Measurements from ENCODE around the gene ZNF91. TPM values are rescaled to one million over a fixed set of nuclear protein-coding genes. Genes with fewer than 3 reads are reported as not detected.
"Not testable (repeated sequence)": the region's sequence is repeated elsewhere in the genome, so short reads cannot be mapped to it uniquely, and the experiment has no call there.

The ZNF91 gene
- total RNA-seq, 2 experiments from 2014 or later, result 34.7 to 39.0 TPM

- ChIA-PET POLR2A (no interaction called here), CTCF (no interaction called here)
- H3K27me3 Mint-ChIP-seq, result no peaks in the 10 kb centered on the region
- intact Hi-C loops (cut with micrococcal nuclease), result no loop called here
- H3K4me3 Mint-ChIP-seq, result no peak overlapping the region
- DNase-seq, result no peak
- peaks cover 2% of the 10 kb centered on the region for H3K4me1 Mint-ChIP-seq (ENCODE audit: low read depth)
- H3K36me3 Mint-ChIP-seq, result no peaks in the 10 kb centered on the region
- H3K27ac Mint-ChIP-seq, result no peak overlapping the region
- peaks cover 7% of the 10 kb centered on the region for H3K9me3 Mint-ChIP-seq
These were observed 82.1 kb downstream of the ZNF91 start for GRCh38 chr19:23313196-23313595.

DNA sequence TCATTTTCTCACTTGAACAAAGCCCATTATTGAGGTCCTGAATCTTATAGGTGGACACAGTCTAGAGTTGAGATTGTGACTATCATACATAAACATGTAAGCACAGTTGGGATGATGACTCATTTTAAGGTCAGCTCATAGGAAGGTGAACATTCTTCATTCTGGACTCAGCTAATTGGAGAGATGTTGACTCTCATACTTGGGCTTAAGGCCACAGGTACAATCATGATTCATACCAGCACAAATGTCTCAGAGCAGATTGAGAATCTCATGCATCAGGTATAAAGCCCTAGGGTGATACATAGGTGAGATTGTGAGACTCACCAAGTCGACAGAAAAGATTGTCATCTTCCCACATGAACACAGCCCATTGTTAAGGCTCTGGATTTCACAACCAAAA, 82.8 kb downstream of the ZNF91 start:
- no peaks in the 10 kb centered on the region for H3K27me3 Mint-ChIP-seq
- H3K4me3 Mint-ChIP-seq, result no peak overlapping the region
- H3K36me3 Mint-ChIP-seq, result no peaks in the 10 kb centered on the region
- intact Hi-C loops (cut with micrococcal nuclease), result no loop called here
- ChIA-PET POLR2A (no interaction called here), CTCF (no interaction called here)
- no peaks in the 10 kb centered on the region for H3K4me1 Mint-ChIP-seq (ENCODE audit: low read depth)
- peaks cover 3% of the 10 kb centered on the region for H3K9me3 Mint-ChIP-seq
- no peak for DNase-seq
- H3K27ac Mint-ChIP-seq, result no peak overlapping the region

DNA sequence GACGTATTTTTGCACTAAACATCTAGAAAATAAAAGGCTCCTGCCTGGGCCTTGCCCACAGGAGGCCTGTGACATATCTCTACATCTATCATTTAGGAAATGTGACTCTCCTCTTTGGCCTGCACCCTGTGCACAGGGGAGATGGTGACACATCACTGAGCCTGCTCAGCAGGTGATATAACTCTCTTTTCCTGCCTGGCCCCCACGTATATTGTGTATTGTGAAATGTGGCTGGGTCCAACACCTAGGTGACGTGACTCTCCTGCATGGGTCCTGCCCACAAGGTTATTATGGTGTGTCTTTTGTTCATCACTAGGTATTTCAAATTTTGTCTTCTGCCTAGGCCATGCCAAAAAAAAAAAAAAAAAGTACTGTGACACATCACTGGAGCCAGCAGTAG, 83.7 kb downstream of the ZNF91 start:
- H3K27me3 Mint-ChIP-seq, result no peaks in the 10 kb centered on the region
- intact Hi-C loops (cut with micrococcal nuclease), result no loop called here
- no peaks in the 10 kb centered on the region for H3K4me1 Mint-ChIP-seq (ENCODE audit: low read depth)
- POLR2A ChIA-PET, result no interaction called here
- H3K36me3 Mint-ChIP-seq, result no peaks in the 10 kb centered on the region
- H3K4me3 Mint-ChIP-seq, result no peak overlapping the region
- no peak overlapping the region for H3K27ac Mint-ChIP-seq
- CTCF ChIA-PET, result no interaction called here
- H3K9me3 Mint-ChIP-seq, result peaks cover 3% of the 10 kb centered on the region
- DNase-seq, result no peak

DNA sequence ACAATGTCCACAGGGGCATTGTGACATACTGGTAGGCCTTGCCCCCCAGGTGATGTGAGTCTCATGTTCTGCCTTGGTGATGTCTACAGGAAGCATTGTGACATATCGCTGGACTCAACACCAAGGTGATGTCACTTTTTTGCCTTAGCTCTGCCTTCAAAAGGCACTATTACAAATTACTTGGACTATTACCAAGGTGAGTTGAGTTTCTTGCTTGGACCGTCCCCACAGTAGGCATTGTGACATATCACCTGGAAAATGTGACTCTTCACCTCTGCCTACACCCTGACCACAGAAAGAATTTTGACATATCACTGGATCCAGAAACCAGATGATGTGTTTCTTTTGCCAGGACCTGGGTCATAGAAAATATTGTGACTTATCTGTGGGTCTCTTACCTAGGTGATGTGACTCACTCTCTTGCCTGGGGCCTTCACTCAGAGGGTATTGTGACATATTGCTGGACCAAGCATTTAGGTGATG, 84.5 kb downstream of the ZNF91 start:
- ChIA-PET CTCF (no interaction called here), POLR2A (no interaction called here)
- H3K27me3 Mint-ChIP-seq, result no peaks in the 10 kb centered on the region
- no peak for DNase-seq
- no peaks in the 10 kb centered on the region for H3K4me1 Mint-ChIP-seq (ENCODE audit: low read depth)
- H3K27ac Mint-ChIP-seq, result no peak overlapping the region
- intact Hi-C loops (cut with micrococcal nuclease), result no loop called here
- no peaks in the 10 kb centered on the region for H3K36me3 Mint-ChIP-seq
- no peak overlapping the region for H3K4me3 Mint-ChIP-seq
- H3K9me3 Mint-ChIP-seq, result no peaks in the 10 kb centered on the region

- Mint-ChIP-seq H3K4me1 (ENCODE audit: low read depth) (no peaks in the 10 kb centered on the region), H3K36me3 (no peaks in the 10 kb centered on the region), H3K4me3 (no peak overlapping the region), H3K27ac (no peak overlapping the region), H3K9me3 (no peaks in the 10 kb centered on the region), H3K27me3 (no peaks in the 10 kb centered on the region)
- intact Hi-C loops (cut with micrococcal nuclease), result no loop called here
- ChIA-PET CTCF (no interaction called here), POLR2A (no interaction called here)
- no peak for DNase-seq
These were observed 85.3 kb downstream of the ZNF91 start for GRCh38 chr19:23309926-23310325.

GRCh38 chr19:23305555-23305954, 89.7 kb downstream of the ZNF91 start:
- no peaks in the 10 kb centered on the region for H3K4me1 Mint-ChIP-seq (ENCODE audit: low read depth)
- H3K27me3 Mint-ChIP-seq, result peaks cover 3% of the 10 kb centered on the region
- peaks cover 2% of the 10 kb centered on the region for H3K36me3 Mint-ChIP-seq
- CTCF ChIA-PET, result no interaction called here
- no peak overlapping the region for H3K4me3 Mint-ChIP-seq
- no peak for DNase-seq
- H3K9me3 Mint-ChIP-seq, result peaks cover 18% of the 10 kb centered on the region
- H3K27ac Mint-ChIP-seq, result no peak overlapping the region
- intact Hi-C loops (cut with micrococcal nuclease), result no loop called here
- POLR2A ChIA-PET, result no interaction called here

DNA sequence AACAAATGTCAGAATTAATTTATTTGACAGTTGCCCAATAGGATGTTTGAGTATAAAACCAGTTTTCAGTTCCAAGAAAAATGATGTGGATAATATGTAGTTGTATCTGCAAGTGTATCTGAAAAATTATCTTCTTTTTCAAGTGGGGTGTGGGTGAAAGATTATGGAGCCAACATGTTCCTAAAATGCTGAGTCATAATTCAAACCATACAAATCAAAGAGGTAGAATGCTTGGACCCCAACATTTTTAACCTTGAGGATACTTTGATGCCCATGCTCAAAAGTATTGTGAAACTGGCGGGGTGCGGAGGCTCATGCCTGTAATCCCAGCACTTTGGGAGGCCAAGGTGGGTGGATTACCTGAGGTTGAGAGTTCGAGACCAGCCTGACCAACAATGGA, 91.0 kb downstream of the ZNF91 start:
- Mint-ChIP-seq H3K27me3 (peaks cover 5% of the 10 kb centered on the region), H3K27ac (no peak overlapping the region), H3K36me3 (peaks cover 9% of the 10 kb centered on the region), H3K4me3 (no peak overlapping the region), H3K9me3 (peaks cover 29% of the 10 kb centered on the region), H3K4me1 (ENCODE audit: low read depth) (no peaks in the 10 kb centered on the region)
- intact Hi-C loops (cut with micrococcal nuclease), result no loop called here
- no peak for DNase-seq
- POLR2A ChIA-PET, result no interaction called here
- CTCF ChIA-PET, result no interaction called here

GRCh38 chr19:23294141-23294540, 101.1 kb downstream of the ZNF91 start:
- H3K36me3 Mint-ChIP-seq, result no peaks in the 10 kb centered on the region
- H3K9me3 Mint-ChIP-seq, result peaks cover 3% of the 10 kb centered on the region
- intact Hi-C loops (cut with micrococcal nuclease), result no loop called here
- no peak overlapping the region for H3K4me3 Mint-ChIP-seq
- H3K27me3 Mint-ChIP-seq, result no peaks in the 10 kb centered on the region
- ChIA-PET CTCF (interaction anchor here (0.6 kb wide), 1 partner anchor 10 kb away, joined by 3 read pairs; no protein-coding TSS in a partner anchor), POLR2A (no interaction called here)
- H3K4me1 Mint-ChIP-seq (ENCODE audit: low read depth), result no peaks in the 10 kb centered on the region
- H3K27ac Mint-ChIP-seq, result no peak overlapping the region
- no peak for DNase-seq

DNA sequence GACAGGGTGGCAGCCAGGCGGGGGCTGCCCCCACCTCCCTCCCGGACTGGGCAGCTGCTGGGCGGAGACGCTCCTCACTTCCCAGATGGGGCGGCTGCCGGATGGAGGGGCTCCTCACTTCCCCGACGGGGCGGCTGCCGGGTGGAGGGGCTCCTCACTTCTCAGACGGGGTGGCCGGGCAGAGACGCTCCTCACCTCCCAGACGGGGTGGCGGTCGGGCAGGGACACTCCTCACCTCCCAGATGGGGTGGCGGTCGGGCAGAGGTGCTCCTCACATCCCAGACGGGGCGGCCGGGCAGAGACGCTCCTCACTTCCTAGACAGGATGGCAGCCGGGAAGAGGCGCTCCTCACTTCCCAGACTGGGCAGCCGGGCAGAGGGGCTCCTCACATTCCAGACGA, 105.3 kb downstream of the ZNF91 start:
- H3K4me3 Mint-ChIP-seq; H3K9me3 Mint-ChIP-seq; H3K27me3 Mint-ChIP-seq; DNase-seq; CTCF ChIA-PET; H3K36me3 Mint-ChIP-seq; H3K4me1 Mint-ChIP-seq (ENCODE audit: low read depth); H3K27ac Mint-ChIP-seq; POLR2A ChIA-PET; intact Hi-C loops (cut with micrococcal nuclease): not testable (repeated sequence)

Other genes starting within 250 kb of the ZNF91 start
- gene ZNF724, start 145.1 kb downstream of the ZNF91 start, total RNA-seq, result 10 to 100 TPM; 13.6 to 14.5 TPM